Heart left ventricle (tissue), 16 donors: Measurements from ENCODE around the gene VAV1. TPM values are rescaled to one million over a fixed set of nuclear protein-coding genes. Genes with fewer than 3 reads are reported as not detected.

Experiments
- ATAC-seq, 4 donors: fragments of 200-7000 bp; cut with Tn5 transposase; one replicate each; pipeline ENCODE4 v1.9.1; 2020 to 2022; ENCODE audit warnings: moderate library complexity in 4 of 4, mild to moderate bottlenecking in 3 of 4, moderate number of reproducible peaks in 1 of 4
- DNase-seq, 5 donors: peaks; one replicate each; pipeline ENCODE4 v3.0.0-alpha.2; 2020
- H3K27ac ChIP-seq, 12 donors: fragments of 200-600 bp; sonication (generic) in 4 of 12; one replicate each; pipeline versions ENCODE4 v1.5.0 to v1.8.0; 2016 to 2022; ENCODE audit warnings: mild to moderate bottlenecking in 2 of 12
- H3K27me3 ChIP-seq, 9 donors: fragments of 200-600 bp; sonication (generic) in 2 of 9; one replicate each; pipeline versions ENCODE4 v1.5.1 to v1.8.0; 2016 to 2022; ENCODE audit warnings: mild to moderate bottlenecking in 3 of 9
- H3K36me3 ChIP-seq, 9 donors: fragments of 200-600 bp; sonication (generic) in 2 of 9; one replicate each; pipeline versions ENCODE4 v1.5.0 to v1.8.0; 2018 to 2022; ENCODE audit warnings: mild to moderate bottlenecking in 2 of 9
- H3K4me1 ChIP-seq, 12 donors: fragments of 200-600 bp; sonication (generic) in 4 of 12; one replicate each; pipeline versions ENCODE4 v1.5.0 to v1.8.0; 2016 to 2022; ENCODE audit warnings: mild to moderate bottlenecking in 3 of 12
- H3K4me3 ChIP-seq, 12 donors: fragments of 200-600 bp; sonication (generic) in 4 of 12; one replicate each; pipeline versions ENCODE4 v1.5.0 to v1.8.0; 2017 to 2022; ENCODE audit warnings: mild to moderate bottlenecking in 9 of 12, moderate library complexity in 4 of 12
- H3K9me3 ChIP-seq, 12 donors: fragments of 200-600 bp; sonication (generic) in 4 of 12; one replicate each; pipeline versions ENCODE4 v1.5.0 to v1.8.0; 2016 to 2022; ENCODE audit warnings: mild to moderate bottlenecking in 1 of 12
- POLR2A ChIP-seq, 2 donors: fragments of 450-650 bp; IDR thresholded peaks; one replicate each; pipeline ENCODE4 v1.6.1; 2017; ENCODE audit warnings: antibody characterized with exemption in 2 of 2, mild to moderate bottlenecking in 2 of 2, moderate library complexity in 2 of 2
- WGBS, 4 donors: extraction: QIAGEN DNeasy Blood & Tissue Kit in 2 of 4; methylation state at CpG; one replicate each; pipeline versions ENCODE4 v1.1.5 to v1.1.7; 2013 to 2018; 5-methylcytosine and 5-hydroxymethylcytosine counted together
- intact Hi-C, 10 donors: fragments of 100-400 bp; cut with DNase I; formaldehyde crosslinking; loops; one replicate each; pipeline versions ENCODE4 v1.11.1 to v1.14.2; 2022
- polyA plus RNA-seq, 2 donors: library from polyadenylated mRNA; stranded (reverse); fragments of 200-250 nt; gene quantifications; one replicate each; pipeline ENCODE4 v1.2.3, GENCODE V29; 2013
- total RNA-seq, 9 donors: library from RNA; depleted of rRNA in 2 of 9; stranded (reverse); fragments of >200 nt in 2 of 9; fragmentation: NEBNext Ultra II Directional in 3 of 9; extraction: Animal tissue kit (Norgen Biotek cat#: 25700) in 3 of 9; gene quantifications; one replicate each; pipeline versions ENCODE4 v1.1.0 to v1.2.4, GENCODE V29; 2016 to 2023
- TF ChIP-seq, protein P1 (sequence below), 12 donors: fragments of 200-600 bp; sonication (generic) in 4 of 12; IDR thresholded peaks; one replicate each; pipeline versions ENCODE4 v1.5.0 to v1.8.0; 2018 to 2022; ENCODE audit warnings: antibody characterized with exemption in 12 of 12, mild to moderate bottlenecking in 5 of 12
- donor health status: ischemic (EF 13 %, LVEDD 7.1; RV severe dilation, severe dysfunction).
- donor health status: healthy with polysubstance abuse.
- donor health status: DM: no; HTN: yes; CAD: no.
- donor health status: DM: no; HTN: no; CAD: no.
- donor health status: ischemic (EF 25% LVEDD 6.9; RV normal size, moderate dysfunction).
- donor health status: ischemic (EF 25% LVEDD 5.7; RV mildly dilated, moderate dysfunction).
- donor health status: healthy.
- donor health status: DM: yes; HTN: yes; CAD: no.
- donor health status: ischemic (EF 35%, LVEDD 5.7; RV mildly dilated, moderate dysfunction).
- donor health status: nonischemic (EF 11% LVEDD 7.7; RV severe dilation, severe dysfunction).
- donor health status: DM: yes; HTN: yes; CAD: no.
- donor health status: PGD.
- donor health status: ischemic (EF 29% LVEDD 5.4; RV normal size, mild dysfunction).
- donor health status: nonischemic (EF 23%, LVEDD 6.1; RV moderate dilation, normal function).

The VAV1 gene
- total and polyA plus RNA-seq, 11 donors, result 0.69 to 25.6 (median 1.2) TPM

DNA sequence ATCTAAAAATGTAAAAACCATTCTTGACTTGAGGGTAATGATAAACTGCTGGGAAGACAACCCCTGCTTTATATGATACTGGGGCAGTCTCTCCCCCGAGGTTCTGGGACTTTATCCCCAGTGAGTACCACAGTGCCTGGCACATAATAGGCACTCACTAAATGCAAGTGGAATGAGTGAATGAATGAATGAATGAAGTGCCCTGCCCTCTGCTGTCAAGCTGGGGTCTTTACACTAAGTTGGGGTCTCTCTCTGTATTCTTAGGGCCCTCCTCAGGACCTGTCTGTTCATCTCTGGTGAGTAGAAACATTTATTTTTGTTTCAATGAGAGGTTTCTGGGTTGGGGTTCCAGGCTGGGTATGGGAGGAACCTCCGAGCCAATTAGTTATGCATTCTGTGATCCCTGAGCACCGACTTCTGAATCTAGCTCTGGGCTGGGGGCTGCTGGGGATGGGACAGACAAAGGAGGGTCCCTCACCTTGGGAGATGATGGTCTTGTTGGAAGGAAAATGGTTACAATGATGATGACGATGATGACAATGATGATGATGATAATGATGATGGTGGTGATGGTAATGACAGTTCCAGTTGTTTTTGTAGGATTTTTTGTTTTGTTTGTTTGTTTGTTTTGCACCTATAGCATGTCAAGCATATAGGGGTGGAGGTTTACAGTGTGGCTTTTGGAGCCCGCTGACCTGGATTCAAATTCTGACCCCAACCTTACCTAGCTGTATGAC is 70.5 kb downstream of the VAV1 start:
- DNase-seq (no peak), ATAC-seq (no peak)
- no peak for TF ChIP-seq POLR2A (IDR thresholded peaks at IDR 0.05)
- TF ChIP-seq, protein P1, sequence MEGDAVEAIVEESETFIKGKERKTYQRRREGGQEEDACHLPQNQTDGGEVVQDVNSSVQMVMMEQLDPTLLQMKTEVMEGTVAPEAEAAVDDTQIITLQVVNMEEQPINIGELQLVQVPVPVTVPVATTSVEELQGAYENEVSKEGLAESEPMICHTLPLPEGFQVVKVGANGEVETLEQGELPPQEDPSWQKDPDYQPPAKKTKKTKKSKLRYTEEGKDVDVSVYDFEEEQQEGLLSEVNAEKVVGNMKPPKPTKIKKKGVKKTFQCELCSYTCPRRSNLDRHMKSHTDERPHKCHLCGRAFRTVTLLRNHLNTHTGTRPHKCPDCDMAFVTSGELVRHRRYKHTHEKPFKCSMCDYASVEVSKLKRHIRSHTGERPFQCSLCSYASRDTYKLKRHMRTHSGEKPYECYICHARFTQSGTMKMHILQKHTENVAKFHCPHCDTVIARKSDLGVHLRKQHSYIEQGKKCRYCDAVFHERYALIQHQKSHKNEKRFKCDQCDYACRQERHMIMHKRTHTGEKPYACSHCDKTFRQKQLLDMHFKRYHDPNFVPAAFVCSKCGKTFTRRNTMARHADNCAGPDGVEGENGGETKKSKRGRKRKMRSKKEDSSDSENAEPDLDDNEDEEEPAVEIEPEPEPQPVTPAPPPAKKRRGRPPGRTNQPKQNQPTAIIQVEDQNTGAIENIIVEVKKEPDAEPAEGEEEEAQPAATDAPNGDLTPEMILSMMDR (IDR thresholded peaks at IDR 0.05), result no peak
- Histone ChIP-seq H3K27me3 (peaks cover 0 to 4% (median 0%) of the 10 kb centered on the region in 9 donors), H3K4me3 (no peak overlapping the region), H3K36me3 (peaks cover 0 to 27% (median 0%) of the 10 kb centered on the region in 9 donors), H3K4me1 (no peaks in the 10 kb centered on the region), H3K9me3 (no peaks in the 10 kb centered on the region), H3K27ac (no peak overlapping the region)
- 69 to 79% (median 76%) methylated on average over 5 of the region's 5 CpGs for WGBS, 4 donors
- intact Hi-C loops, result no loop called here

DNA sequence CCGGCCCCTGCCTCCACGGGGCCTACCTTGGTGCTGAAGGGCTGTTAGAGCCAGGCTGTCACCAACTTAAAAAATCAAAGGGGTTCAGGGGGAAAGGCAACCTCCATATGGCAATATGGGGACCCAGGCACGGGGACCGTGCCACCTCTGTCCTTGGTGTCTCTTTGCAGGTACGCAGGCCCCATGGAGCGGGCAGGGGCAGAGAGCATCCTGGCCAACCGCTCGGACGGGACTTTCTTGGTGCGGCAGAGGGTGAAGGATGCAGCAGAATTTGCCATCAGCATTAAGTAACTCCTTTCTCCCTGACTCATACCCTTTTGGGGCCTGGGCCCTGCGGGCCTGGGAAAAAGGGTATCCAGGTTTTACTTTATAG is 75.3 kb downstream of the VAV1 start:
- ATAC-seq, result no peak
- WGBS, 4 donors, result 91 to 95% (median 93%) methylated on average over 10 to 11 of the region's 11 CpGs

DNA sequence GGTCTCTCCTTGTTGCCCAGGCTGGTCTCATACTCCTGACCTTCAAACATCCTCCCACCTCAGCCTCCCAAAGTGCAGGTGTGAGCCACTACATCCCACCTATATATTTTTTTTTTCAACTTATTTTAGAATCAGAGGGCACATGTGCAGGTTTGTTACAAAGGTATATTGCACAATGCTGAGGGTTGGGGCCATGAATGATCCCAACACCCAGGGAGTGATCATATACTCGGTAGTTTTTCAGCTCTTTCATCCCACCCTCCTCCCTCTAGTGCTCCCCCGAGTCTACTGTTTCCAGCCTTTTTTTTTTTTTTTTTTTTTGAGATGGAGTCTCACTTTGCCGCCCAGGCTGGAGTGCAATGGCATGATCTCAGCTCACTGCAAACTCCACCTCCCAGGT is 76.5 kb downstream of the VAV1 start:
- Histone ChIP-seq H3K36me3 (peaks cover 0 to 55% (median 0%) of the 10 kb centered on the region in 9 donors), H3K4me3 (no peak overlapping the region), H3K27ac (no peak overlapping the region), H3K4me1 (peaks cover 0 to 8% (median 0%) of the 10 kb centered on the region in 12 donors), H3K27me3 (peaks cover 0 to 10% (median 0%) of the 10 kb centered on the region in 9 donors), H3K9me3 (no peaks in the 10 kb centered on the region)
- ATAC-seq (no peak), DNase-seq (no peak)
- 79 to 84% (median 82%) methylated on average over 3 of the region's 3 CpGs for WGBS, 4 donors
- intact Hi-C loops, result no loop called here
- no peak for TF ChIP-seq POLR2A (IDR thresholded peaks at IDR 0.05)
- TF ChIP-seq, protein P1 (IDR thresholded peaks at IDR 0.05), result no peak

More for the DNA sequence above, 75.3 kb downstream of the VAV1 start:
- peaks cover 0 to 43% (median 0%) of the 10 kb centered on the region in 9 donors for H3K36me3 ChIP-seq
- H3K27me3 ChIP-seq, result peaks cover 0 to 6% (median 0%) of the 10 kb centered on the region in 9 donors
- H3K4me1 ChIP-seq, result peaks cover 0 to 8% (median 0%) of the 10 kb centered on the region in 12 donors
- no peak overlapping the region for H3K4me3 ChIP-seq
- H3K27ac ChIP-seq, result no peak overlapping the region
- intact Hi-C loops, result no loop called here
- H3K9me3 ChIP-seq, result no peaks in the 10 kb centered on the region
- no peak for TF ChIP-seq POLR2A (IDR thresholded peaks at IDR 0.05)
- TF ChIP-seq, protein P1 (IDR thresholded peaks at IDR 0.05), result no peak
- DNase-seq, result no peak

DNA sequence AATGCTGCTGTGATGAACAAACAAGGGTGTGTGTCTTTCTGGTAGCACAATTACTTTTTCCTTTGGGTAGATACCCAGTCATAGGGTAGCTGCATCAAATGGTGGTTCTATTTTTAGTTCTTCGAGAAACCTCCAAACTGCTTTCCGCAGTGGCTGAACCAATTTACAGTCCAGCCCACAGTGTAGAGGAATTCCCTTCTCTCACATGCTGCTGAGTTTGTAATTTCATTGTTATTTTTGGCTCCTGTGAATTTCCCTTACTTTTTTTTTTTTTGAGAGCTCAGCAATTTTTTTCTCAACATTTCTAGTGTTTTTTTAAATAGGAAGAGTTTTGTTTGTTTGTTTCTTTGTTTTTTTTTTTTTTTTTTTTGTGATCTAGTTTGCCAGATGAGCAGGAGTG is 77.4 kb downstream of the VAV1 start:
- Histone ChIP-seq H3K4me1 (peaks cover 0 to 8% (median 0%) of the 10 kb centered on the region in 12 donors), H3K4me3 (no peak overlapping the region), H3K27ac (no peak overlapping the region), H3K36me3 (peaks cover 0 to 59% (median 0%) of the 10 kb centered on the region in 9 donors), H3K27me3 (peaks cover 0 to 19% (median 0%) of the 10 kb centered on the region in 9 donors), H3K9me3 (no peaks in the 10 kb centered on the region)
- no peak for ATAC-seq
- no peak for DNase-seq
- WGBS, 4 donors, result 32 to 53% (median 42%) methylated on average over 2 of the region's 2 CpGs
- intact Hi-C loops, result no loop called here
- TF ChIP-seq, protein P1 (IDR thresholded peaks at IDR 0.05), result no peak
- no peak for TF ChIP-seq POLR2A (IDR thresholded peaks at IDR 0.05)
